Measurements from ENCODE around the gene SST.

Gene SST

DNA sequence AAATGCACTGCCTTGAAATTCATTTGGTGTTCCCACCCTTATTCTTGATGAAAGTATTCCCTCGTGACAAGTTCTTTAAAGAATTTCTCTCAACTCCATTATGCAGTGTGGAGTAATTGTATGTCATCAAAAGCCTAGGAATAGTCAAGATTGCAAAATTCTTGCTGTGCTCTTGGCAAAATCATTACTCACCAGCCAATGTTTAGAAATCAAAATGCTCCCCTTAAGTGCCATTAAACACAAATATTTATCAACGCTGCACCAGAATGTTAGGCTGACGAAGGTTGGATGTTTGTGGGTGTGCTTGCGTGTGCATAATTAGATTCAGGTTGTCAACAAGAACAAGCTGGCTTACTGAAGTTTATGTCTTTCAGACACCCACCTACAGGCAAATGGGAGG is 40.5 kb downstream of the SST start:
- DNase-seq (ENCODE audit: low spot score): no peak

DNA sequence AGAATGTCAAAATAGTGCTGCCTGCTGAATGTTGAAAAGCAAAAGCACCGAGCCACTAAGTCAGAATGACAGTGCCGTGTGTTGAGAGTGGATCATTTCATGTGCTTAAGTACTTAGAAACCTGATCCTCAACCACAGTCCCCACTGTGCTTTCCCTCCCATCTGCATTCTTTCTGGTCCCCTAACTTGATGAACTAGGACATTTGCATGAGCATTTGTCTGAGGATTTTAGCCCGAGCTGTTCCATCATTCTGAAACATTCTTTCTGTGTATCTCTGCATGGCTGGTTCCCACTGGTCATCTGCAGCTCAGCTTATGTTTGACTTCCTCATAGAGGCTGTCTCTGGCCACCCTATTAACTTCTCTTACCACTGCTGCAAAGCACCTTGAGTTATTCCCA is 42.0 kb downstream of the SST start:
- DNase-seq (ENCODE audit: low spot score): no peak

DNA sequence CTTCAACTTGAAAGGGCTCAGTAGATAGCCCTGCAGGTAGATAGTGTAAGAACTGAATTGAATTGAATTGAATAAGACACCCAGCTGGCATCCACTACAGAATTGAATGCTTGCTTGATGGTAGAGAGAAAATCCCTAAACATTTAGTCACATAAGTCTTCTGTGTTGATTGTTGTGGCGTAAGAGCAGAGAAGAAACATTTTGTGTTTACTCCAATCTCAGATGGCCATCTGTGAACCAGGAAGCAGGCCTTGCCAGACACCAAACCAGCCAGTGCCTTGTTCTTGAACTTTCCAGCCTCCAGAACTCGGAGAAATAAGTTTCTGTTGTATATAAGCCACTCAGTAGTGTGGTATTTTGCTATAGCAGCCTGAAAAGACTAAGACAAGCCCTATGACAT is 43.6 kb downstream of the SST start:
- DNase-seq (ENCODE audit: low spot score): no peak

DNA sequence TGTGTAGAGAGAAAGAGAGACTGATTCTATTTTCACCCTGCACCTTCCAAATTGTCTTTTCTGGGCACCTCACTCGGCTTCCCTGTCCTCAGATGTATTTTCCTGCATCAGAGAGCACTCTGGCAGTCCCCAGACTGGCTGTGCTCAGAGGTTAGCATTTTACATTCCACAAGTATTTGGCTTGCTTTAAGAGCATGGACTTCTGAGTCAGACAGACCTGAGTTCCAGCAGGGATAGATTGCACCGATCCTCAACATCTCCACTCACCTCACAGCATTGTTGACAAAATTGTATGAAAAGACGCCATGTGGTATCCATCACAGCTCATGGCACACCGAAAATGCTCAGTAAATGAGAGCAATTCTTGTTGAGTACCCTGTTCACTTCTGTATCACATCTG is 45.6 kb downstream of the SST start:
- no peak for DNase-seq (ENCODE audit: low spot score)

DNA sequence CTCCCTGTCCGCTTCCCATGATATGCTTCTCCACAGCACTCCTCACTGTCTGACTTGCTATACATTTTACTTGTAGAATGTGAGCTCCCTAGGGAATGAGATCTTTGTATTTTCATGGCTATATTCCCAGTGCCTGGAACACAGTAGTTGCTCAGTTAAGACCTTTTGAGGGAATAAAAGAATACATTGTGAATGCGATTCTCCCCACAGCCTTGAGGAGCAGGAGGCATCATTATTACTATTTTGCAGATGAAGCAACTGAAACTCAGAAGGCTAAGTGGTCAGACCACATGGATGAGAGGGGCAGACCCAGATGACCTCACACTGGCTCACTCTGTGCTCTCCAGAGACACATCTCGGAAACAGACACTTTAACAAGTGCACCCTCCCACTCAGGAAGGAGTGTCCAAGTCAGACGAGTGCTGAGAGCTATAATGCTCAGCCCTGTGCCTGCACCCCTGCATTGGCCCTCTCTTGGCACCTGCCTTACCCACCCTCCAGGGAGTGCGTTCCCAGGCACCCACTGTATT is 46.8 kb downstream of the SST start:
- no peak for DNase-seq (ENCODE audit: low spot score)

DNA sequence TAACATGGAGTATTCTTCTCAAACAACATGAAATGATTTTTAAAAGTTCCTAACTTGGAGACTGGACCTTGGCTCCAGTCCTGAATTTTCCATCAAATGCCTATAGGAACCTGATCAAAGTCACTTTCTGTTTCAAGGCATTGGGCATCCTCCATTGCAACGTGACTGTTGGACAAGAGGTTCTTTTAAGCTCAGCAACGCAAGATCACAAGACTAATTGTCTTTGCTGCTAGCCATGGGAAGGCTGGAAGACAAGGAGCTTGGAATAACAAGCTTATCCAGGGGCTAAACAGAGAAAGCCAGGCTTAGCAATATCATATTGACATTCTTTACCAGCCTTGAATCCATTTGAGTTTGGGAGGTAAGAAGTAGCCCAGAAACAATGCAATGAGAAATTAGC is 48.3 kb downstream of the SST start:
- no peak for DNase-seq (ENCODE audit: low spot score)

DNA sequence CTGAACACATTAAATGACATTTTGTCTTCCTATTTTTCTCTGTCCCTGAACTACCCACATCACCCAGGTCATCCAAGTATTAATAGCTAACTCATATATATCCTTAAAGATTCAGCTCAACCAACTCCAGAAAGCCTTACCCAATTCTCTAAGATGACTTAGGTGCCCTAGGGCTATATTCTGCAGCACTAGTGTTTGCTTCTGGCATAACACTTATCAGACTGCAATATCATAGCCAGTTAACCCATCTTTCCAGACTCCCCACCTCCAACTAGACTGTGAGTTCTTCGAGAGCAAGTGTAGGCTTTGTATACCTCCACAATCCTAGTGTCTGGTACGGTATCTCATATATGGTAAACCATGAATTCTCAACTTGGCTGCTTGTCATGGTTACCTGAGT is 50.7 kb downstream of the SST start:
- DNase-seq (ENCODE audit: low spot score): no peak

Measured in pons (tissue), 1 donor.